ENCODE measurements around the gene SUN1.
A peak's percentile ranks its signal among the peaks of the same experiment; 100 is the strongest.
"Not testable (repeated sequence)": the region's sequence is repeated elsewhere in the genome, so short reads cannot be mapped to it uniquely, and the experiment has no call there.

Gene SUN1

DNA sequence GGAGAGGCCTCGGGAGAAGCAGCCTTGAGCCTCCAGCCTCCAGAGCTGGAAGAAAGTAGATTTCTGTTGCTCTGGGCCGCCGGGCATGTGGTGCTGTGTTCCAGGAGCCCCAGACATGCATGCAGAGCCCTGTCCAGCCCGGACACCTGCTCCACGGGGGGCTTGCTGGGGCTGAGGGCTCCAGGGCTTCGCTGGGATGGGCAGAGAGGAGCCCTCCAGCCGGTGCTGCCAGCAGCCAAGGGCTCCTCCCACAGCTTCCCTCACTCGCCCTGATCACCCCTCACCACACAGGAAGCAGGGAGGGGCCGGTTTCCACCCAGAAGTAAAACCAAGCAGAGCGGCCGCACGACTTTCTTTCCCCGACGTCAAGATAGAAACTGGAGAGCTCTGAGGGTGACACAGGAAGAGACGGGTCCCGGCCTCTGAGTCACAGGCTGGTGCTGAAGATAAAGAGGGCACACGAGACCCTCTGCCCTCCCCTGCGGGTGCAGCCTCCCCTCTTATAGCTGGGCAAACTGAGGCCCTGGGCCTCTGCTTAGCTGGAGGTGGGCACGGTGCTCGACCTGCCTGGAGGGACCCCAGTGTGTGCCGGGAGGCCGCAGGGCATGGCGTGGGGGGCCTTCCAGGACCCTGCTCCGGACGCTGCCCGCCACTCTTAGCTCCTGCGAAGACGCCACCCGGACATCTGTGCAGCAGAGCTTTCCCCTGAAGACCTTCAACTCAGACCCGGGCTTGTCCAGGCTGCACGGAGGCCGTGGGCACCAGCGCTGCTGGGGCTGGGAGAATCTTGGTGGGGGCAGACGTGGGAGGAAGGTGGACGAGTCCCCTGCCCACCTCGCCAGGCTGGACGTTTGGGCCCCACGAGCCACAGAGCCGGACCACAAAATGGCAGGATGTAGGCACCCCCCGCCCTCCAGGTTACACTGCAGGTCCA is 91.1 kb downstream of the SUN1 start:
- DNase-seq, result peak; percentile 92

DNA sequence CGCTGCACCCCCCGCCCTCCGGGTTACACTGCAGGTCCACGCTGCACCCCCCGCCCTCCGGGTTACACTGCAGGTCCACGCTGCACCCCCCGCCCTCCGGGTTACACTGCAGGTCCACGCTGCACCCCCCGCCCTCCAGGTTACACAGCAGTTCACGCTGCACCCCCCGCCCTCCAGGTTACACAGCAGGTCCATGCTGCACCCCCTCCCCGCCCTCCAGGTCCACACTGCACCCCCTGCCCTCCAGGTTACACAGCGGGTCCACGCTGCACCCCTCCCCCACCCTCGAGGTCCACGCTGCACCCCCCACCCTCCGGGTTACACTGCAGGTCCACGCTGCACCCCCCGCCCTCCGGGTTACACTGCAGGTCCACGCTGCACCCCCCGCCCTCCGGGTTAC is 91.8 kb downstream of the SUN1 start:
- DNase-seq, result not testable (repeated sequence)

All from hematopoietic multipotent progenitor cell treated with erythropoietin and hydrocortisone succinate and interleukin-3 and kit ligand, for 8 days (in vitro differentiated cells).